GM12878 (cell line): ENCODE measurements around the gene ACAD11. TPM values are rescaled to one million over a fixed set of nuclear protein-coding genes. Genes with fewer than 3 reads are reported as not detected.

Experiments
- ATAC-seq: fragments of 200-7000 bp; cut with Tn5 transposase; 3 replicates; pipeline ENCODE4 v1.9.1; 2020; ENCODE audit warnings: mild to moderate bottlenecking, moderate library complexity
- BruUV-seq: library from RNA; stranded (reverse); fragments of 400-500 nt; replicated peaks from 2 replicates; lab custom pipeline; 2021; lab: Mats Ljungman, UMichigan
- CTCF ChIA-PET: fragments of 300-600 bp; sonication (Branson Sonifier 250); formaldehyde crosslinking; extraction: SDS; loops from one replicate; lab custom pipeline; 2021; ENCODE audit warnings: inconsistent platforms; lab: Yijun Ruan, JAX
- POLR2A ChIA-PET: fragments of 350-600 bp; formaldehyde crosslinking; extraction: SDS; loops from one replicate; lab custom pipeline; 2021; ENCODE audit warnings: inconsistent platforms; lab: Charles Lee
- RAD21 ChIA-PET: fragments of 300-600 bp; sonication (Branson Sonifier 250); formaldehyde crosslinking; loops from one replicate; lab custom pipeline; 2023; ENCODE audit warnings: antibody characterized with exemption; ENCODE audit not compliant: unreplicated experiment; lab: Charles Lee
- SMC1A ChIA-PET: fragments of 300-600 bp; sonication (Branson Sonifier 250); formaldehyde crosslinking; loops from one replicate; lab custom pipeline; 2023; ENCODE audit not compliant: unreplicated experiment, uncharacterized antibody; lab: Charles Lee
- DNase-seq: peaks from one replicate; pipeline ENCODE4 v3.0.0-alpha.2; 2011; ENCODE audit warnings: low read depth, low spot score
- FAIRE-seq: peaks from 3 replicates; lab custom pipeline; 2011; peaks lifted over from hg19 to GRCh38; lab: Jason Lieb, UNC
- H2AFZ ChIP-seq: 2 replicates; pipeline ENCODE4 v1.6.0; 2011; ENCODE audit warnings: low read depth, low read length, control low read depth; ENCODE audit not compliant: control insufficient read depth
- H3K27ac ChIP-seq: 2 replicates; pipeline ENCODE4 v1.5.1; 2011; ENCODE audit warnings: control low read depth; ENCODE audit not compliant: control insufficient read depth, insufficient read depth
- H3K27me3 ChIP-seq, 2 experiments: replicated peaks in 1 of 2; 2 replicates each; pipeline versions ENCODE4 v1.6.0 to v1.6.1; 2011; ENCODE audit warnings: low read length in 1 of 2; ENCODE audit not compliant: control insufficient read depth in 2 of 2, insufficient read depth in 2 of 2
- H3K36me3 ChIP-seq, 2 experiments: 2 replicates each; pipeline ENCODE4 v1.5.1; 2011; ENCODE audit warnings: low read length in 1 of 2; ENCODE audit not compliant: control insufficient read depth in 2 of 2, insufficient read depth in 2 of 2
- H3K4me1 ChIP-seq: 2 replicates; pipeline ENCODE4 v1.6.1; 2011; ENCODE audit warnings: mild to moderate bottlenecking, low read length, moderate library complexity, mixed read lengths; ENCODE audit not compliant: control insufficient read depth, insufficient read depth
- H3K4me2 ChIP-seq: 2 replicates; pipeline ENCODE4 v1.6.0; 2011; ENCODE audit warnings: control low read depth; ENCODE audit not compliant: control insufficient read depth, insufficient read depth
- H3K4me3 ChIP-seq: fragments of 200-600 bp; sonication (generic); 2 replicates; pipeline ENCODE4 v1.5.1; 2016
- H3K79me2 ChIP-seq: 2 replicates; pipeline ENCODE4 v1.6.0; 2011; ENCODE audit warnings: low read length; ENCODE audit not compliant: control insufficient read depth, insufficient read depth
- H3K9ac ChIP-seq: 2 replicates; pipeline ENCODE4 v1.8.0; 2011; ENCODE audit warnings: low read length, control low read depth, mixed read lengths; ENCODE audit not compliant: control insufficient read depth, insufficient read depth
- H3K9me3 ChIP-seq: replicated peaks from 3 replicates; pipeline ENCODE4 v1.5.1; 2011; ENCODE audit warnings: mild to moderate bottlenecking, low read length; ENCODE audit not compliant: control insufficient read depth, insufficient read depth
- H4K20me1 ChIP-seq: 2 replicates; pipeline ENCODE4 v1.6.0; 2011; ENCODE audit not compliant: control insufficient read depth, insufficient read depth
- ATF3 ChIP-seq: IDR thresholded peaks from 2 replicates; pipeline ENCODE4 v1.6.1; 2011; ENCODE audit warnings: low read depth, mild to moderate bottlenecking, low read length, moderate library complexity, borderline replicate concordance; ENCODE audit errors: extremely low read depth
- CEBPB ChIP-seq, 2 experiments: fragments of 150-350 bp in 1 of 2; IDR thresholded peaks; 2 replicates each; pipeline ENCODE4 v1.6.1; 2012 to 2014; ENCODE audit warnings: low read depth in 2 of 2, low read length in 2 of 2, borderline replicate concordance in 1 of 2, inconsistent platforms in 1 of 2
- CREB1 ChIP-seq: IDR thresholded peaks from 2 replicates; pipeline ENCODE4 v1.6.1; 2012; ENCODE audit warnings: low read depth, mild to moderate bottlenecking, inconsistent platforms
- ESRRA ChIP-seq: IDR thresholded peaks from 2 replicates; pipeline ENCODE4 v1.6.1; 2012; ENCODE audit warnings: mild to moderate bottlenecking, low read length, improper control_type of control experiment
- GABPA ChIP-seq: IDR thresholded peaks from 2 replicates; pipeline ENCODE4 v1.6.1; 2014; ENCODE audit warnings: antibody characterized with exemption, low read depth, mild to moderate bottlenecking, inconsistent platforms
- HCFC1 ChIP-seq: fragments of 150-350 bp; IDR thresholded peaks from 2 replicates; pipeline ENCODE4 v1.6.1; 2014; ENCODE audit warnings: low read length
- MEF2A ChIP-seq: IDR thresholded peaks from 2 replicates; pipeline ENCODE4 v1.6.1; 2011; ENCODE audit warnings: low read depth, mild to moderate bottlenecking, low read length, moderate library complexity; ENCODE audit not compliant: insufficient read depth
- NR2F1 ChIP-seq: fragments of 450-650 bp; conservative IDR thresholded peaks from 2 replicates; pipeline ENCODE4 v1.6.1; 2017; ENCODE audit warnings: mild to moderate bottlenecking
- PKNOX1 ChIP-seq: fragments of 450-650 bp; IDR thresholded peaks from 2 replicates; pipeline ENCODE4 v1.6.1; 2016; ENCODE audit warnings: mild to moderate bottlenecking
- POLR2A ChIP-seq: IDR thresholded peaks from 2 replicates; pipeline ENCODE4 v1.6.1; 2011; ENCODE audit warnings: low read depth, mild to moderate bottlenecking, low read length
- POU2F2 ChIP-seq: IDR thresholded peaks from 3 replicates; pipeline ENCODE4 v1.6.1; 2011; ENCODE audit warnings: low read depth, mild to moderate bottlenecking, low read length, borderline replicate concordance
- REST ChIP-seq: IDR thresholded peaks from 2 replicates; pipeline ENCODE4 v1.6.1; 2012; ENCODE audit warnings: mild to moderate bottlenecking, low read depth, low read length
- SMARCA5 ChIP-seq: fragments of 450-650 bp; IDR thresholded peaks from 2 replicates; pipeline ENCODE4 v1.6.1; 2017; ENCODE audit warnings: mild to moderate bottlenecking
- SPI1 ChIP-seq: IDR thresholded peaks from 2 replicates; pipeline ENCODE4 v1.6.1; 2011; ENCODE audit warnings: low read depth, mild to moderate bottlenecking, low read length, moderate library complexity, borderline replicate concordance; ENCODE audit not compliant: insufficient read depth
- SUZ12 ChIP-seq: fragments of 200-600 bp; sonication (generic); IDR thresholded peaks from one replicate; pipeline ENCODE4 v1.6.1; 2018; ENCODE audit warnings: antibody characterized with exemption, mild to moderate bottlenecking; ENCODE audit not compliant: unreplicated experiment
- ZNF24 ChIP-seq: fragments of 450-650 bp; IDR thresholded peaks from 2 replicates; pipeline ENCODE4 v1.6.1; 2017; ENCODE audit warnings: antibody characterized with exemption, mild to moderate bottlenecking
- in situ Hi-C: fragments of 300-500 bp; cut with MboI; formaldehyde crosslinking; loops from 9 replicates; pipeline ENCODE4 v1.14.3; 2018; ENCODE audit warnings: mixed read lengths
- intact Hi-C: fragments of 100-400 bp; cut with micrococcal nuclease; formaldehyde crosslinking; loops from one replicate; pipeline ENCODE4 v1.14.2; 2022; ENCODE audit not compliant: unreplicated experiment
- polyA plus RNA-seq, 11 experiments: library from polyadenylated mRNA; depleted of rRNA in 4 of 11; unstranded in 6 of 11; stranded (reverse) in 5 of 11; fragments of >200 nt; fragmentation: Nextera tagmentation in 4 of 11; fragmentation: Illumina TruSeq in 1 of 11; extraction: Ambion mirVana in 4 of 11; extraction: Trizol in 1 of 11; gene quantifications; 1 replicate in 1 of 11; 2 replicates in 10 of 11; pipeline versions ENCODE4 v1.2.1 to v1.2.3, GENCODE V29; 2011 to 2016; ENCODE audit warnings: inconsistent platforms in 2 of 11, missing spikeins in 2 of 11, low read depth in 1 of 11
- total RNA-seq, 4 experiments: library from RNA; depleted of rRNA in 3 of 4; stranded (reverse); fragments of >200 nt in 3 of 4; fragmentation: Illumina TruSeq in 1 of 4; extraction: Trizol in 1 of 4; gene quantifications; 2 replicates each; pipeline versions ENCODE4 v1.2.1 to v1.2.3, GENCODE V29; 2013 to 2021

The ACAD11 gene
- total and polyA plus RNA-seq, 10 of the 15 experiments (the other 5 are each of a cell fraction or from before 2014, with no cell fraction given): 2.4 to 15.9 (median 10.4) TPM

- ChIA-PET POLR2A (no interaction called here), RAD21 (interaction anchor here (1.0 to 1.3 kb wide), 2 partner anchors 19 to 44 kb away, joined by 3 to 4 read pairs; no protein-coding TSS in a partner anchor), SMC1A (interaction anchor here (9.1 kb wide), 1 partner anchor 103 kb away, joined by 100 read pairs; no protein-coding TSS in a partner anchor), CTCF (interaction anchor here (0.6 to 6.0 kb wide), 5 partner anchors 13 to 101 kb away, joined by 3 to 203 read pairs (median 4); no protein-coding TSS in a partner anchor)
- Histone ChIP-seq H3K79me2 (no peaks in the 10 kb centered on the region), H3K27ac (no peak overlapping the region), H3K4me1 (no peaks in the 10 kb centered on the region), H2AFZ (no peak overlapping the region), H3K9ac (no peak overlapping the region), H3K9me3 (no peaks in the 10 kb centered on the region), H3K4me2 (no peak overlapping the region), H3K4me3 (no peak overlapping the region), H3K36me3 (peaks cover 0 to 2% of the 10 kb centered on the region in 2 experiments; a peak in 2 of 4 replicates), H4K20me1 (no peaks in the 10 kb centered on the region), H3K27me3 (no peaks in the 10 kb centered on the region)
- ATAC-seq (no peak), DNase-seq (no peak), FAIRE-seq (no peak)
- intact Hi-C loops (no loop called here), in situ Hi-C loops (no loop called here)
- BruUV-seq: no TSS peak
- TF ChIP-seq SPI1: no peak
- no peak for TF ChIP-seq POU2F2
- no peak for TF ChIP-seq GABPA
- TF ChIP-seq SUZ12: no peak
- no peak for TF ChIP-seq MEF2A
- no peak for TF ChIP-seq CREB1
- TF ChIP-seq CEBPB (IDR thresholded peaks at IDR 0.05; ENCODE audit: borderline replicate concordance in 1 of 2, low read depth in 2 of 2, low read length in 2 of 2): no peak
- no peak for TF ChIP-seq HCFC1
- no peak for TF ChIP-seq NR2F1
- TF ChIP-seq ATF3: no peak
- TF ChIP-seq PKNOX1: no peak
- TF ChIP-seq REST: no peak
- no peak for TF ChIP-seq ZNF24
- TF ChIP-seq ESRRA: no peak
- TF ChIP-seq SMARCA5: no peak
- no peak for TF ChIP-seq POLR2A
These were observed 20.9 kb downstream of the ACAD11 start for GRCh38 chr3:132638706-132639105.
